ENCODE results near the gene ABCB8.
"Not testable (repeated sequence)": the region's sequence is repeated elsewhere in the genome, so short reads cannot be mapped to it uniquely, and the experiment has no call there.

Gene ABCB8

DNA sequence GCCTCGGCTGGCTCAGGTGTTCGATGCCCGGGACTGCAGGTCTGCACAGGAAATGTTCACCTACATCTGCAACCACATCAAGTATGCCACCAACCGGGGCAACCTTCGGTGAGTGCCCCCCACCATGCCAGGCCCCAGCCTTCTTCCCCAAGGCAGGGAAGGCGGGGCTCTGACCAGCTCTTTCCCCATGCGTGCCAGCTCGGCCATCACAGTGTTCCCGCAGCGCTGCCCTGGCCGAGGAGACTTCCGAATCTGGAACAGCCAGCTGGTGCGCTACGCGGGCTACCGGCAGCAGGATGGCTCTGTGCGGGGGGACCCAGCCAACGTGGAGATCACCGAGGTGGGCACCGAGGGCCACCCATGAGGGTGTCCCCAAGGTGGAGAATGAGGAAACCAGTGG lies 29.9 kb upstream of the ABCB8 start:
- no peak for DNase-seq (ENCODE audit: low read depth)

GRCh38 chr7:150999001-150999400 lies 29.2 kb upstream of the ABCB8 start:
- no peak for DNase-seq (ENCODE audit: low read depth)

DNA sequence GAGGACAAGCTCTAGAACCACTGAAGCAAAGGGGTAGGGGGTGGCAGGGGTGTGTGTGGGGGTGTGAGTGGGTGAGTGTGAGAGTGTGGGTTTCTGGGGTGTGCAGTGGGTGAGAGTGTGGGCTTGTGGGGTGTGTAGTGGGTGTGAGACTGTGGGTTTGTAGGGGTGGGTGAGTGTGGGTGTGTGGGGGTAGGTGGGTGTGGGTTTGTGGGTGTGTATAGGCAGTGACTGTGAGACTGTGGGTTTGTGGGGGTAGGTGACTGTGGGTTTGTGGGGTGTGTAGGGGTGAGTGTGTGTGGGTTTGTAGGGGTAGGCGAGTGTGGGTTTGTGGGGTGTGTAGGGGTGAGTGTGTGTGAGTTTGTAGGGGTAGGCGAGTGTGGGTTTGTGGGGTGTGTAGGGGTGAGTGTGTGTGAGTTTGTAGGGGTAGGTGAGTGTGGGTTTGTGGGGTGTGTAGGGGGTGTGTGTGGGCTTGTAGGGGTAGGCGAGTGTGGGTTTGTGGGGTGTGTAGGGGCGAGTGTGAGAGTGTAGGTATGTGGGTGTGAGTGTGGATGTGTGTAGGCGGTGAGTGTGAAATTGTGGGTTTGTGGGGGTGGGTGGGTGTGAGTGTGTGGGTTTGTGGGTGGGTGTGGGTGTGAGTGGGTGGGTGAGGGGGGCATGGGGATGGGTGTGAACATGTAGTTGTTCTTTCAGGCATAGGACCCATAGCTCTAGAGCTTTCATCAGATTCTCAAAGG lies 28.6 kb upstream of the ABCB8 start:
- DNase-seq (ENCODE audit: low read depth): no peak

DNA sequence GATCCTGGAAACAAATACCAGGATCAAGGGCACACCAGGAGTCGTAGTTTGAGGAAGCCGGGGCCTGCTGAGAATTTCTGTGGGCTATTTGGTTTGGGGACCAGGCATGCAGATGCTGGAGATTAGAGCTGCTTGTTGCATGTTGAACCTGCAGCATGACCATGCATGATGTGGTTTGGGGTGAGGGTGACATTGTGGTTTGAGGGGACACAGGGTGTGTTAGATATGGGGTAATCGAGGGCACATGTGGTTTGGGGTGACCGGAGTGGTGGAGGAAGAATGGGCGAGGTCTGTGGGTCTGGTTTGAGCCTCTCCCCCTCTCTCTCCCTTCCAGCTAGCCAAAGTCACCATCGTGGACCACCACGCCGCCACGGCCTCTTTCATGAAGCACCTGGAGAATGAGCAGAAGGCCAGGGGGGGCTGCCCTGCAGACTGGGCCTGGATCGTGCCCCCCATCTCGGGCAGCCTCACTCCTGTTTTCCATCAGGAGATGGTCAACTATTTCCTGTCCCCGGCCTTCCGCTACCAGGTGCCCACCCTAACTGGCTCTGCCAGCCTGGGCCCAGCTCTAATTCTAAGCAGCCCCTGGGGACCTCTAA lies 27.3 kb upstream of the ABCB8 start:
- no peak for DNase-seq (ENCODE audit: low read depth)

GRCh38 chr7:151001546-151001945 lies 26.7 kb upstream of the ABCB8 start:
- no peak for DNase-seq (ENCODE audit: low read depth)

DNA sequence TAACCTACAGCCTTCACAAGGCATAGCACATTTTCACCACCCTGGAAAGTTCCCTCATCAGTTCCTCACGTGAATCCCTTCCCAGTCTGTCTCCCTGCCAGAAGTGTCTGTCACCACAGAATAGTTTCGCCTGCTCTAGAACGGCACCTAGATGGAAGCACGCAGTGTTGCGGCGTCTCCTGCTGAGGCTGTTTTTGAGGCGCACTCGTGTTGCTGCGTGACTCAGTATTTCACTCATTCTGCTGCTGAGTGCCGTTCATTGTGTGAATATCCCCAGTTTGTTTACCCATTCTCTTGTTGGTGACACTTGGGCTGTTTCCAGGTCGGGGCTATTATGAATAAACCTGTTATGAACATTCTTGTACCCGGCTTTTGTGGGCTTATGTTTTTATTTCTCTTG lies 24.7 kb upstream of the ABCB8 start:
- no peak for DNase-seq (ENCODE audit: low read depth)

- DNase-seq (ENCODE audit: low read depth): no peak
These were observed 22.7 kb upstream of the ABCB8 start for GRCh38 chr7:151005566-151005965.

- DNase-seq (ENCODE audit: low read depth): no peak
These were observed 21.5 kb upstream of the ABCB8 start for GRCh38 chr7:151006590-151007300.

- DNase-seq (ENCODE audit: low read depth): no peak
These were observed 20.8 kb upstream of the ABCB8 start for GRCh38 chr7:151007469-151007898.

GRCh38 chr7:151008143-151008510 lies 20.1 kb upstream of the ABCB8 start:
- DNase-seq (ENCODE audit: low read depth): no peak

GRCh38 chr7:151008511-151009323 lies 19.5 kb upstream of the ABCB8 start:
- DNase-seq (ENCODE audit: low read depth): peak; percentile 75

- no peak for DNase-seq (ENCODE audit: low read depth)
These were observed 18.8 kb upstream of the ABCB8 start for GRCh38 chr7:151009327-151010036.

DNA sequence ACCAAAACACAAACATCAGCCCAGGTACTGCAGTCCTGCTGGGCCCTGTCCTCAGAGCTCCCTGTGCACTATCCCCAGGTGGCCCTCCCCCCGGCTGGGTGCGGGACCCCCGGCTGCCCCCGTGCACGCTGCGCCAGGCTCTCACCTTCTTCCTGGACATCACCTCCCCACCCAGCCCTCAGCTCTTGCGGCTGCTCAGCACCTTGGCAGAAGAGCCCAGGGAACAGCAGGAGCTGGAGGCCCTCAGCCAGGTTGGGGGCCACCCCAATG lies 18.3 kb upstream of the ABCB8 start:
- no peak for DNase-seq (ENCODE audit: low read depth)

GRCh38 chr7:151010307-151011096 lies 17.7 kb upstream of the ABCB8 start:
- DNase-seq (ENCODE audit: low read depth): no peak

- no peak for DNase-seq (ENCODE audit: low read depth)
These were observed 17.2 kb upstream of the ABCB8 start for GRCh38 chr7:151011097-151011409.

DNA sequence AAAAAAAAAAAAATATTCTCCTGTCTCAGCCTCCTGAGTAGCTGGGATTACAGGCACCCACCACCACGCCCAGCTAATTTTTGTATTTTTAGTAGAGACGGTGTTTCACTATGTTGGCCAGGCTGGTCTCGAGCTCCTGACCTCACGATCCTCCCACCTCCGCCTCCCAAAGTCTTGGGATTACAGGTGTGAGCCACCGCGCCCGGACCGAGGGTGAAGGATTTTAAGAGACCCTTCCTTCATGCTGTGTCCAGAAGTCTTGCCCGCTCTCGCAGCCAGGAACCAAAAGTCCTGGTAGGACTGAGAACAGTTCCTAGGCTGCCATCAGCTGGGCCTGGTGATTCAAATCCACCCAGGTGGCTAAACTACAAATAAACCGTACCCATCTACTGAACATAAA lies 16.6 kb upstream of the ABCB8 start:
- not testable (repeated sequence) for DNase-seq (ENCODE audit: low read depth)

DNA sequence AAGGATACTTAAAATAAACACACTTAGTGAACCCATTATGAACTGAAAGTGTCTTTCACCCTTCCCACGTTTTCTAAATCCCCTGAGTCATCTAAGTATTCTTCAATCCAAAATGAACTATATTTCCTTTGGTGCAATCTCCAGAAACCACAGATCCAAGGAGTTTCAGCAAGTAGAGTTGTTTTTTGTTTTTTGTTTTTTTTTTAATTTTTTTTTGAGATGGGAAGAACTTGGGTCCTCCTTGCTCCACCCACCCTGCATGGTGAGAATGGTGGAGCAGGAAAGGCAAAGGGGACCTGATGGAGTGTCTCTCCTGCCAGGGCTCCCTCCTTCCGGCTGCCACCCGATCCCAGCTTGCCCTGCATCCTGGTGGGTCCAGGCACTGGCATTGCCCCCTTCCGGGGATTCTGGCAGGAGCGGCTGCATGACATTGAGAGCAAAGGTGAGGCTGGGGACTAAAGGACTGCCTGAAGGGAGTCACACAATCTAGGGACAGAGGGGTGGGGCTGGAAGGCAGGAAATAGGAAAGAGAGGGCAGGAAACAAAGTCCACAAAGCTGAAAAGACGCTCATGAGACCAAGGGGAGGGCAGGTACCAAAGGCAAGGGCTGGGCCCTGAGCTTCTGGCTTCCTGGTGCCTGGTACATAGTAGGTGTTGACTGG lies 16.1 kb upstream of the ABCB8 start:
- no peak for DNase-seq (ENCODE audit: low read depth)

DNA sequence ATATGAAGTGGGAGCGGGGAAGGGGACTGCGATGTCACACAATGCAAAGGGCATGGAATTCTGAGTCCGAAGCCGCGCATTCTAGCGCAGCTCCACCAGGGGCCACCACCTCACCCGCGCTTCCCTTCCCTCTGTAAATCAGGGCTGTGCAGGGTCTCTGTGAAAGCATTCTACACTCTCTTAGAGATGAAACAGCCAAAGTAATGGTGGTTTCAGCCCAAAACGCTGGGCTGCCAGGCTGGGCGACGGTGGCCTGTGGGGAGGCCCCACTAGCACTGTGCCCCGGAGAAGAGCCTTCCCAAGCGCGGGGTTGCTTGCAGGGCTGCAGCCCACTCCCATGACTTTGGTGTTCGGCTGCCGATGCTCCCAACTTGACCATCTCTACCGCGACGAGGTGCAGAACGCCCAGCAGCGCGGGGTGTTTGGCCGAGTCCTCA lies 15.3 kb upstream of the ABCB8 start:
- DNase-seq (ENCODE audit: low read depth): no peak

DNA sequence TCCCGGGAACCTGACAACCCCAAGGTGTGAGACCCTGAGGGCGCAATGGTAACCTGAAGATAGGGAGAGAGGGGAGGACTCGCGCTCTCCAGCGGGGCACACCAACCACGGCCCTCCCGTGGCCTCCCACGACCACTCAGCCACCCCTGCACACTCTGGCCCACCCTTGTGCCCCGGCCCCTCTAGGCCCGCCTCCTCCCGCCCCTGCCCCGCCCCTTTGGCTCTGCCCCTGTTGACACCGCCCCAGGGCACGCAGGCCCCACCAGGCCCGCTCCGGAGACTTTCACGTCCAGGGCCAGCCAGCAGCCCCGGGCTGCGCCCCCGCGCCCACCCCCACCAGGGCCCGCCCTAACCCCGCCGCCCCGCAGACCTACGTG lies 14.9 kb upstream of the ABCB8 start:
- no peak for DNase-seq (ENCODE audit: low read depth)

GRCh38 chr7:151013733-151014497 lies 14.3 kb upstream of the ABCB8 start:
- peak; percentile 81 for DNase-seq (ENCODE audit: low read depth)

All from activated T-cell treated with anti-CD3 and anti-CD28 coated beads for 1 hour (primary cell).